SK-N-SH (cell line): ENCODE results near the gene CCDC178.

Source experiments
- CTCF ChIP-seq: fragments of 200-600 bp; sonication (generic); IDR thresholded peaks from 2 replicates; pipeline ENCODE4 v1.6.1; 2017; ENCODE audit warnings: antibody characterized with exemption, mild to moderate bottlenecking, moderate library complexity
- EP300 ChIP-seq, 2 experiments: IDR thresholded peaks; 2 replicates each; pipeline versions ENCODE4 v1.4.0 to v1.6.1; 2012; ENCODE audit warnings: borderline replicate concordance in 1 of 2, low read depth in 1 of 2, low read length in 1 of 2
- REST ChIP-seq: IDR thresholded peaks from 2 replicates; pipeline ENCODE4 v1.6.1; 2012; ENCODE audit warnings: mild to moderate bottlenecking, low read depth, low read length, moderate library complexity

- TF ChIP-seq EP300 (IDR thresholded peaks at IDR 0.05; ENCODE audit: borderline replicate concordance in 1 of 2, low read depth in 1 of 2, low read length in 1 of 2) (no peak), CTCF (peak; percentile 31), REST (no peak)
Measured at GRCh38 chr18:32899819-32900218, 540.7 kb downstream of the CCDC178 start.
